NB4 (cell line): ENCODE measurements around the gene GNPAT.

Source experiments
- DNase-seq: peaks from one replicate; pipeline ENCODE4 v3.0.0; 2010; ENCODE audit warnings: low read depth
- H3K4me3 ChIP-seq: one replicate; pipeline ENCODE4 v1.5.1; 2011; ENCODE audit warnings: mild to moderate bottlenecking, low read depth, low read length, moderate library complexity
- MYC ChIP-seq: IDR thresholded peaks from 2 replicates; pipeline ENCODE4 v1.6.1; 2011; ENCODE audit warnings: low read depth, low read length
- POLR2A ChIP-seq: IDR thresholded peaks from 2 replicates; pipeline ENCODE4 v1.6.1; 2011; ENCODE audit warnings: mild to moderate bottlenecking; ENCODE audit not compliant: insufficient read length; ENCODE audit errors: extremely low read depth
- TF ChIP-seq, protein P1 (sequence below): IDR thresholded peaks from 2 replicates; pipeline ENCODE4 v1.6.1; 2011; ENCODE audit warnings: low read depth, low read length
- TF ChIP-seq, protein P2 (sequence below): IDR thresholded peaks from one replicate; pipeline ENCODE4 v1.5.1; 2012; ENCODE audit warnings: low read depth, low read length

Gene GNPAT

GRCh38 chr1:231313661-231314060 is 72.6 kb downstream of the GNPAT start:
- DNase-seq = no peak
- TF ChIP-seq, protein P1, sequence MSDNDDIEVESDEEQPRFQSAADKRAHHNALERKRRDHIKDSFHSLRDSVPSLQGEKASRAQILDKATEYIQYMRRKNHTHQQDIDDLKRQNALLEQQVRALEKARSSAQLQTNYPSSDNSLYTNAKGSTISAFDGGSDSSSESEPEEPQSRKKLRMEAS = no peak
- no peak for TF ChIP-seq MYC
- TF ChIP-seq, protein P2, sequence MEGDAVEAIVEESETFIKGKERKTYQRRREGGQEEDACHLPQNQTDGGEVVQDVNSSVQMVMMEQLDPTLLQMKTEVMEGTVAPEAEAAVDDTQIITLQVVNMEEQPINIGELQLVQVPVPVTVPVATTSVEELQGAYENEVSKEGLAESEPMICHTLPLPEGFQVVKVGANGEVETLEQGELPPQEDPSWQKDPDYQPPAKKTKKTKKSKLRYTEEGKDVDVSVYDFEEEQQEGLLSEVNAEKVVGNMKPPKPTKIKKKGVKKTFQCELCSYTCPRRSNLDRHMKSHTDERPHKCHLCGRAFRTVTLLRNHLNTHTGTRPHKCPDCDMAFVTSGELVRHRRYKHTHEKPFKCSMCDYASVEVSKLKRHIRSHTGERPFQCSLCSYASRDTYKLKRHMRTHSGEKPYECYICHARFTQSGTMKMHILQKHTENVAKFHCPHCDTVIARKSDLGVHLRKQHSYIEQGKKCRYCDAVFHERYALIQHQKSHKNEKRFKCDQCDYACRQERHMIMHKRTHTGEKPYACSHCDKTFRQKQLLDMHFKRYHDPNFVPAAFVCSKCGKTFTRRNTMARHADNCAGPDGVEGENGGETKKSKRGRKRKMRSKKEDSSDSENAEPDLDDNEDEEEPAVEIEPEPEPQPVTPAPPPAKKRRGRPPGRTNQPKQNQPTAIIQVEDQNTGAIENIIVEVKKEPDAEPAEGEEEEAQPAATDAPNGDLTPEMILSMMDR = no peak
- no peak for TF ChIP-seq POLR2A
- H3K4me3 ChIP-seq = no peak overlapping the region

GRCh38 chr1:231315887-231316286 is 74.9 kb downstream of the GNPAT start:
- no peak overlapping the region for H3K4me3 ChIP-seq
- TF ChIP-seq, protein P2 = peak; percentile 77
- no peak for TF ChIP-seq MYC
- peak; percentile 65 for DNase-seq

- TF ChIP-seq, protein P1 = no peak
- TF ChIP-seq MYC (no peak), POLR2A (no peak)
- TF ChIP-seq, protein P2 = no peak
- DNase-seq = no peak
- H3K4me3 ChIP-seq = no peak overlapping the region
Observed at GRCh38 chr1:231317306-231318014, 76.4 kb downstream of the GNPAT start.

- TF ChIP-seq, protein P1 = no peak
- TF ChIP-seq POLR2A = no peak
- no peak for DNase-seq
- no peak overlapping the region for H3K4me3 ChIP-seq
Observed at GRCh38 chr1:231318015-231318355, 77.0 kb downstream of the GNPAT start.

DNA sequence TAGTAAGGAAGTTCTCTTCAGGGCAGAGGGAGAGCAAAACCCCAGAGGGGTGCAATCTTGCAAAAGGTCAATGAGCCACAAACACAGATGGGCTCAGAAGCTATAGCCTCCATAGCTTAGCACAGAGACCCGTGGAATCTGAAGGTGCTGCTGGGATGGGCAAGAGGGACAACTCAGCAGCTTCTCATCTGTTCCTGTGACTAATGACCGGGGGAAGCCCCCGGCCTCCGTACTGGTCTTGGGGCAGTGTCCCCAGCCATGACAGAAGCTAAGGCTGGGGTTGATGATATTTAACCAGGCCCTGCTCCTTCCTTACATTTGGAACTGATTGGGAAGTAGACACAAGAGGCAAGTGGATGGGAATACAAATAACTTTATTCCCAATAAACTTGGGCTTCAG is 77.6 kb downstream of the GNPAT start:
- no peak for DNase-seq
- TF ChIP-seq MYC (no peak), POLR2A (no peak)
- TF ChIP-seq, protein P2 = no peak
- TF ChIP-seq, protein P1 = no peak
- no peak overlapping the region for H3K4me3 ChIP-seq

DNA sequence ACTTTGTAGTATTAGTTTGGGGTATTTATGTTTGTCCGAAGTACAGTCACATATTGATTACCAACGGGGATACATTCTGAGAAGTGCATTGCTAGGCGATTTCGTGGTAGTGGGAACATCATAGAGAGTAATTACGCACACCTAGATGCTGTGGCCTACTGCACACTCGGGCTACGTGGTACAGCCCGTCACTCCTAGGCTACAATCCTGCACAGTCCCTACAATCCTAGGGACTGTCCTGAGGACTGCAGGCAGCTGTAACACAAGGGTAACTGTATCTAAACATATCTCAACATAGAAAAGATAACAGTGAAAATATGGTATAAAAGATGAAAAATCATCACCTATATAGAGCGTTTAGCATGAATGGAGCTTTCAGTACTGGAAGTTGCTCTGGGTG is 78.1 kb downstream of the GNPAT start:
- TF ChIP-seq POLR2A (no peak), MYC (no peak)
- TF ChIP-seq, protein P2 = no peak
- TF ChIP-seq, protein P1 = no peak
- DNase-seq = no peak
- H3K4me3 ChIP-seq = no peak overlapping the region
